GM19099 (cell line): Measurements from ENCODE around the gene CD248.

Experiments
- POLR2A ChIP-seq: IDR thresholded peaks from 3 replicates; pipeline ENCODE4 v1.6.1; 2011; ENCODE audit warnings: low read depth; ENCODE audit not compliant: insufficient read length; ENCODE audit errors: extremely low read depth

Gene CD248

DNA sequence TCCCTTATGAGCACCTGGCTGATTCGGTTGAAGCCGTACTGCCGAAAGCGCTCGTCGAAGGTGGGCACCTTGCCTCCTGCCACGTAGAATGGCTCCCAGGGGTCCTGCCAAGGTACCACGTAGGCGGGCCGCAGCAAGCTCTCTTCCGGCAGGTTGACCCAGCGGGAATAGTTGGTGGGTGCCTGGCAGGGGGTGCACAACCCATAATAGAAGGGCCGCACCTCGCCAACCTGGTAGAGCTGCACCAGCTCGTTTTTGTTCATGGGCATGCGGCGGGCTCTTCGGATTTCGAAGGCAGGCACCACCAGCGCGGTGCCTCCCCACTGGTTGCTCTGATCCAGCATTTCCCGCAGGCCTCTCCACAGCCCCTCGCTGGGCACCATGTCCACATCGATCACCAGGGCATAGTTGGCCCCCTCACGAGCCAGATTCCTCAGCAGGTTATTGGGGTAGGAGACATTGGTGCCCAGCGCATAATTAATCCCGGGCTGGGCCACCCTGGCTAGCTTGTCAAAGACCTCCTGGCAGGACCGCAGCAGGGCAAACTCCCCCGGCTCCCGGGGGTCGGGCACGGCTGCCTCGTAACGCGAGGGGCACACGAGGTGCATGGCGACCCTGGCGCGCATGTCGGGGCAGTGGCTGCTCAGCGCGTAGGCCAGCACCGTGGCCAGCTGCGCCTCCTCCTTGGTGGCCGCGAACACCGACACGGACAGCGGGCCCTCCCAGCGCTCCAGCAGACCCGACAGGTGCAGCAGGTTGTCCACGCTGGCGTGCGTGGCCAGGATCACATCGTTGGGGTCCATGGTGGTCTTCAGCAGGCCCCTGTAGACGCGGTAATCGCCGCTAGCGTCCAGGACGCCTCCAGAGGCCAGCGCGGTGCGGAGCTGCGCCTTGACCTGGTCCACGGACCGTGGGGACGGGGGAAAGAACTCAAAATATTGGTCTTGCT lies 29.9 kb upstream of the CD248 start:
- no peak for TF ChIP-seq POLR2A

GRCh38 chr11:66345316-66345649 lies 28.4 kb upstream of the CD248 start:
- TF ChIP-seq POLR2A, result no peak

GRCh38 chr11:66344550-66345315 lies 27.9 kb upstream of the CD248 start, which contains the start of gene BRMS1:
Gene BRMS1, minus strand, starts transcription at chr11:66345104. Its CDS starts 2,870 bp downstream, at chr11:66342234.
- TF ChIP-seq POLR2A, result peak; percentile 95

DNA sequence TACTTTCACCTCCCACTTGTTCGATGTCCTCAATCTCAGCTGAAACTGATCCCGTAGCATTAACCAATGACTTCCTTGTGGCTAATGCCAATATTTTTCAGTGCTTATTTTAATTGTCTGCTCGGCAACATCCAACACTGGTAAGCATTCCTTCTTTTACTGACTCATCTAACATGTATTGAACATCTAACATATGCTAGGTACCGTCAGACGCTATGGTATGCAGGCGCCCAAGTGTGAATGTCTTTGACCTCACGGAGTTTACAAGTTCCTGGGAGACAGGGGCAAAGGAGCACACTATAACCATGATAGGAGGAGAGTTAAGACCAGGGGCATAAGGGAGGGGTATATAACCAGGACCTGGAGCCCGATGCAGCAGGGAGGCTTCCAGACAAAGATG lies 26.3 kb upstream of the CD248 start:
- TF ChIP-seq POLR2A, result no peak

GRCh38 chr11:66341502-66342126 lies 24.8 kb upstream of the CD248 start:
- no peak for TF ChIP-seq POLR2A

GRCh38 chr11:66340596-66341501 lies 24.0 kb upstream of the CD248 start:
- no peak for TF ChIP-seq POLR2A

GRCh38 chr11:66339686-66340483 lies 23.0 kb upstream of the CD248 start:
- no peak for TF ChIP-seq POLR2A

- no peak for TF ChIP-seq POLR2A
Observed at GRCh38 chr11:66339162-66339675, 22.4 kb upstream of the CD248 start.

DNA sequence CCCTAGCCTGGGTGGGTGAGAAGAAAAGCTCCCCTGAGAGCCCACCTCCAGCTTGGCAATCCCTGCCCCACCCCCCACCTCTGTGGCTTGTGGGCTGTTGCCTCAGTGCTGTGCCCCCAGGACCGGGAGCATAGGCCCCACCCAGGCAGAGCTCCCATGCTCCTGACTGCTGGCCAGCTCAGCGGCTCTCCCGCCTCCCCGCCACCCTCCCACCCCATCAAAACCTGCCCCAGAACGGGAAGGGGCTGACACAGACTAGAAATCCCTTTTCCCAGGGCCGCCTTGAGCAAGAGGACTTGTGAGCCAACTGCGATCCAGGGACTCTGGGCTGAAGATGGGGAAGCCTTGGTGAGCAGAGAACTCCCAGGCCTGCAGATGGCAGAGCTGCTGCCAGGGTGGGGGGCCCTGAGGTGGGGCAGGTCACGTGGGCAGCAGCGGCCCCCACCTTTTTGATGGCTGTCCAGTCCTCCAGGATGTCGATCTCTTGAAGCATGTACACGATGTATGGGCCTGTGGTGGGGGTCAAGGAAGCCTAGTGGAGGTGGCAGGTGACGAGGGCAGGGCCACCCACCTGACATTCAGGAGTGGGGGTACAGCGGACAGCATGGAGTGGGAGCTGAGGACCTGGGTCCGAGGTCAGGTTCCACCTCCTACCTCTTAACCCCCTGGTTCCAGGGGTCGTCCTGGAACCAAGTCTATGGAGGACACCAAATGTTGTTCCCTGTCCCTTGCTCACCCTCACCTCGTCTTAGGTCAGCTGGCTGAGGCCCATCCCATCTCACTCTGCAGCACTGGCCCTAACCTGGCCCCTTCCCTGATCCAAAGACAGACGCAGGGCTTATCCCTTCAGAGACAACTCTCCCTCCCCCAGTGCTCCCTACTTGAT lies 21.7 kb upstream of the CD248 start:
- no peak for TF ChIP-seq POLR2A

GRCh38 chr11:66337103-66337899 lies 20.5 kb upstream of the CD248 start:
- no peak for TF ChIP-seq POLR2A

GRCh38 chr11:66336234-66337102 lies 19.6 kb upstream of the CD248 start, which contains the start of gene RIN1:
Gene RIN1, minus strand, starts transcription at chr11:66336434. Its CDS starts 32 bp downstream, at chr11:66336402.
- peak; percentile 27 for TF ChIP-seq POLR2A
